Stomach (tissue), 9 donors: ENCODE data around the gene TMEM119. TPM values are rescaled to one million over a fixed set of nuclear protein-coding genes. Genes with fewer than 3 reads are reported as not detected.

Source experiments
- DNase-seq, 2 donors: peaks; one replicate each; pipeline versions ENCODE4 v3.0.0 to v3.0.0-alpha.2; 2013 to 2019
- H3K27ac ChIP-seq, 5 donors: fragments of 200-600 bp in 4 of 5; sonication (generic) in 4 of 5; one replicate each; pipeline ENCODE4 v1.5.1; 2013 to 2019; ENCODE audit warnings: mild to moderate bottlenecking in 1 of 5, moderate library complexity in 1 of 5
- H3K27me3 ChIP-seq, 3 donors: fragments of 200-600 bp; sonication (generic); one replicate each; pipeline ENCODE4 v1.5.1; 2017 to 2019; ENCODE audit warnings: mixed run types in 1 of 3
- H3K36me3 ChIP-seq, 4 donors: fragments of 200-600 bp; sonication (generic); 1 replicate in 3 of 4; 2 replicates in 1 of 4; pipeline ENCODE4 v1.5.1; 2016 to 2019
- H3K4me1 ChIP-seq, 4 donors: fragments of 200-600 bp; sonication (generic); one replicate each; pipeline ENCODE4 v1.5.1; 2016 to 2019
- H3K4me3 ChIP-seq, 4 donors: fragments of 200-600 bp; sonication (generic) in 3 of 4; one replicate each; pipeline ENCODE4 v1.5.1; 2016 to 2019; ENCODE audit warnings: mild to moderate bottlenecking in 1 of 4
- H3K9me3 ChIP-seq, 4 donors: fragments of 200-600 bp; sonication (generic); one replicate each; pipeline ENCODE4 v1.5.1; 2016 to 2019
- EP300 ChIP-seq: sonication (generic); formaldehyde crosslinking; IDR thresholded peaks from one replicate; pipeline ENCODE4 v1.6.1; 2017; ENCODE audit warnings: antibody characterized with exemption
- POLR2A ChIP-seq, 4 donors: fragments of 450-650 bp; IDR thresholded peaks; one replicate each; pipeline ENCODE4 v1.6.1; 2016; ENCODE audit warnings: antibody characterized with exemption in 4 of 4, control low read depth in 2 of 4, mild to moderate bottlenecking in 1 of 4, moderate library complexity in 1 of 4
- POLR2AphosphoS5 ChIP-seq, 3 donors: sonication (generic); formaldehyde crosslinking; IDR thresholded peaks; one replicate each; pipeline ENCODE4 v1.6.1; 2016; ENCODE audit warnings: antibody characterized with exemption in 3 of 3
- WGBS, 5 donors: extraction: QIAGEN DNeasy Blood & Tissue Kit in 3 of 5; methylation state at CpG; one replicate each; pipeline versions ENCODE4 v1.1.5 to v1.1.7; 2013 to 2018; 5-methylcytosine and 5-hydroxymethylcytosine counted together
- intact Hi-C: fragments of 100-400 bp; cut with DNase I; formaldehyde crosslinking; loops from one replicate; pipeline ENCODE4 v1.15.1; 2023; ENCODE audit warnings: low total_unique reads
- polyA plus RNA-seq, 3 donors: library from polyadenylated mRNA; stranded (reverse); fragments of 200-250 nt; gene quantifications; one replicate each; pipeline ENCODE4 v1.2.3, GENCODE V29; 2013
- total RNA-seq, 5 donors: library from RNA; depleted of rRNA; stranded (reverse); fragments of >200 nt; gene quantifications; one replicate each; pipeline versions ENCODE4 v1.1.0 to v1.2.3, GENCODE V29; 2014 to 2016
- TF ChIP-seq, protein P1 (sequence below), 7 experiments: fragments of 450-650 bp in 4 of 7; fragments of 200-600 bp in 3 of 7; sonication (generic) in 3 of 7; IDR thresholded peaks; one replicate each; pipeline ENCODE4 v1.5.1; 2016 to 2019; ENCODE audit warnings: antibody characterized with exemption in 7 of 7, control low read depth in 2 of 7, mild to moderate bottlenecking in 1 of 7
- donor health status: healthy with polysubstance abuse.
- donor health status: Bipolar disorder and iron deficiency.
- donor health status: healthy.

TMEM119 gene
- total and polyA plus RNA-seq, 8 donors = 0.45 to 17.1 (median 11.2) TPM; not detected in 1

DNA sequence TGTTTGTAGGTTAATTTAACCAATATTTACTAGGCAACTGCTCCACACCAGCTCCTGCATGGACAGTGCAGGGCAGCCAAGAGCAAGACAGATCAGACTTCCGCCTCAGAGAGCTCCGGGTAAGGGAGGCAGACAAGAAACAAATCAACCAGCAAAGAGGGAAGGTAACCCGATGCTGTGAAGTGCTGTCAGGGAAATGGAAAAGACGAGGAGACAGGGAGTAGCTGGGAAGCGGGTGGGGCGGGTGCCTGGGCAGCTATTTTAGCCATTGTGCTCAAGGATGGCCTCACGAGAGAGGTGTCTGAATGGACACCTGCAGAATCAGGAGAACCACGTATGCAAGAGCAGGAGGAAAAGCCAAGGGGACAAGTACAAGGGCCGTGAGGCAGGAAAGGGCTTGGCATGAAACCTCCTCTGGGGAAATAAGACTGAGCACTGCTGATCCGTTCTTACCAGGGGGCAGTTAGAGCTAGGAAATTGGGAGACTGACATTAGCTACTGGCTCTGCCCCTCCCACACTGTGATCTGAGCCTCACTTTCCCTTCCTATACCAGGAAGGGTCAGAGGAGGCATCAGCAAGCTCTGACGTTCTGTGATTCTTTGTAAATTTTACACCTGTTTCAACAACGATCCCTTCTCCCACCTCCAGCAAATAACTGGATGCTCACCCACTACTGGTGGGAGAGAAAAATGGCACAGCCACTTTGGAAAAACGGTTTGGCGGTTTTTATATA is 6.5 kb upstream of the TMEM119 start:
- intact Hi-C loops = no loop called here
- 39 to 52% (median 45%) methylated on average over 14 of the region's 14 CpGs for WGBS, 5 donors
- H3K4me1 ChIP-seq = peaks cover 0 to 3% (median 1%) of the 10 kb centered on the region in 4 donors

DNA sequence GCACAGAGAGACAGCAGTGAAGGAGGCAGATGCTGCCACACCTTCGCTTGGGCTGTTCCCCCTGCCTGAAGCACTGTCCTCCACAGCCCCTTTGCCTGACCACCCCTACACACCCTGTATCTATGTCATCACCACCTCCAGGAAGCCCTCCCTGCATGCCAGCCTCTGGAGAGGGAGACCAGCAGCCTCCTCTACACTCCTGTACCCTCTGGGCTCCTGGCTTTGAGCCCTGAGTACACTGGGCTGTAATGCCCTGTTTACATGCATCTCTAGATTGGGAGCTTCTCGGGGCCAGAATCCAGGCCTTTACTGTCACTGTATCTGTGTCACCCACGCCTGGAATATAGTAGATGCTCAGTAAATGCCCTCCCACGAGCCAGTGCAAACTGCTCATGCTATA is 5.9 kb upstream of the TMEM119 start:
- intact Hi-C loops = no loop called here
- H3K4me1 ChIP-seq = peaks cover 0 to 3% (median 0%) of the 10 kb centered on the region in 4 donors
- no peak for DNase-seq
- no peak overlapping the region for H3K4me3 ChIP-seq
- no peaks in the 10 kb centered on the region for H3K36me3 ChIP-seq
- peaks cover 0 to 3% (median 0%) of the 10 kb centered on the region in 3 donors for H3K27me3 ChIP-seq
- H3K9me3 ChIP-seq = no peaks in the 10 kb centered on the region
- H3K27ac ChIP-seq = no peak overlapping the region
- 60 to 77% (median 76%) methylated on average over 4 of the region's 4 CpGs for WGBS, 5 donors
- TF ChIP-seq, protein P1, sequence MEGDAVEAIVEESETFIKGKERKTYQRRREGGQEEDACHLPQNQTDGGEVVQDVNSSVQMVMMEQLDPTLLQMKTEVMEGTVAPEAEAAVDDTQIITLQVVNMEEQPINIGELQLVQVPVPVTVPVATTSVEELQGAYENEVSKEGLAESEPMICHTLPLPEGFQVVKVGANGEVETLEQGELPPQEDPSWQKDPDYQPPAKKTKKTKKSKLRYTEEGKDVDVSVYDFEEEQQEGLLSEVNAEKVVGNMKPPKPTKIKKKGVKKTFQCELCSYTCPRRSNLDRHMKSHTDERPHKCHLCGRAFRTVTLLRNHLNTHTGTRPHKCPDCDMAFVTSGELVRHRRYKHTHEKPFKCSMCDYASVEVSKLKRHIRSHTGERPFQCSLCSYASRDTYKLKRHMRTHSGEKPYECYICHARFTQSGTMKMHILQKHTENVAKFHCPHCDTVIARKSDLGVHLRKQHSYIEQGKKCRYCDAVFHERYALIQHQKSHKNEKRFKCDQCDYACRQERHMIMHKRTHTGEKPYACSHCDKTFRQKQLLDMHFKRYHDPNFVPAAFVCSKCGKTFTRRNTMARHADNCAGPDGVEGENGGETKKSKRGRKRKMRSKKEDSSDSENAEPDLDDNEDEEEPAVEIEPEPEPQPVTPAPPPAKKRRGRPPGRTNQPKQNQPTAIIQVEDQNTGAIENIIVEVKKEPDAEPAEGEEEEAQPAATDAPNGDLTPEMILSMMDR (IDR thresholded peaks at IDR 0.05) = no peak
- TF ChIP-seq POLR2A (IDR thresholded peaks at IDR 0.05) (no peak), EP300 (no peak), POLR2AphosphoS5 (IDR thresholded peaks at IDR 0.05) (no peak)

More for the DNA sequence above, 6.5 kb upstream of the TMEM119 start:
- no peak for DNase-seq
- Histone ChIP-seq H3K4me3 (no peak overlapping the region), H3K36me3 (no peaks in the 10 kb centered on the region), H3K27ac (no peak overlapping the region), H3K27me3 (peaks cover 0 to 3% (median under 1%) of the 10 kb centered on the region in 3 donors), H3K9me3 (no peaks in the 10 kb centered on the region)
- TF ChIP-seq POLR2A (IDR thresholded peaks at IDR 0.05) = no peak
- TF ChIP-seq EP300 = no peak
- TF ChIP-seq, protein P1 (IDR thresholded peaks at IDR 0.05) = no peak
- no peak for TF ChIP-seq POLR2AphosphoS5 (IDR thresholded peaks at IDR 0.05)

DNA sequence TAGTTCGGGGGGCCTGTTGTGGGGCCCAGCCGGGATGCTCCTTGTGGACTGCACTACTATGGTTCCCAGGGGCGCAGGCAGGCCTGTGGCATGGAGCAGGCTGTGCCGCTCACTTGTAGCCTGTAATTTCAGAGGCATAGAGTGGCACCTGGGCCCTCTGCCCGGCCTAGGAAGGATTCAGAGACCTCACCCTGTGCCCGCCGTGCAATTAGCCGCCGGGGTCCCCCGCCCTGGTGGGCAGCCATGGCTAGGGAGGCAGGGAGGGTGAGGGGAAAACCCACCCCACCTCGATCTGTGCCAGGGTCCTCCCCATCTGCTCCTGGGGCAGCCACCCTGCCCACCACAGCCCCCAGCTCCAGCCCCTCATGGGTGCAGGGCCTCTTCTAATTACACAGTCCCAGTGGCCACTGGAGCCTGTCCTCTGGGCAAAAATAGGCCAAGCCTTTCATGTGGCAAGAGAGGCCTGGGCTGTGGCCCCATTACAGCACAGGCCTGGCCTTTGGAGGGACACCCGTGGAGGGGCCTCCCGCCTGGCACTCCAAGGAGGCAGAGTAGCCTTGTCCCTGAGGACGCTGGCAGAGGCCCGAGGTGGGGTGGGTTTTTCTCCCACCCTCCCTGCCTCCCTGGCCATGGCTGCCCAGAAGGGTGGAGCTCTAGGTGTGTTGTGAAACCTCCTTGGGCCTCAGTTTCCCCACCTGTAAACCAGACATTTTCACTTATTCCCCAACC is 5.3 kb upstream of the TMEM119 start:
- TF ChIP-seq POLR2AphosphoS5 (IDR thresholded peaks at IDR 0.05) = no peak
- no peak overlapping the region for H3K27ac ChIP-seq
- no peak for DNase-seq
- no peak overlapping the region for H3K4me3 ChIP-seq
- intact Hi-C loops = no loop called here
- H3K4me1 ChIP-seq = peaks cover 0 to 3% (median 0%) of the 10 kb centered on the region in 4 donors
- no peaks in the 10 kb centered on the region for H3K9me3 ChIP-seq
- H3K27me3 ChIP-seq = peaks cover 0 to 3% (median 0%) of the 10 kb centered on the region in 3 donors
- no peaks in the 10 kb centered on the region for H3K36me3 ChIP-seq
- 79 to 90% (median 84%) methylated on average over 9 to 15 of the region's 15 CpGs for WGBS, 5 donors

DNA sequence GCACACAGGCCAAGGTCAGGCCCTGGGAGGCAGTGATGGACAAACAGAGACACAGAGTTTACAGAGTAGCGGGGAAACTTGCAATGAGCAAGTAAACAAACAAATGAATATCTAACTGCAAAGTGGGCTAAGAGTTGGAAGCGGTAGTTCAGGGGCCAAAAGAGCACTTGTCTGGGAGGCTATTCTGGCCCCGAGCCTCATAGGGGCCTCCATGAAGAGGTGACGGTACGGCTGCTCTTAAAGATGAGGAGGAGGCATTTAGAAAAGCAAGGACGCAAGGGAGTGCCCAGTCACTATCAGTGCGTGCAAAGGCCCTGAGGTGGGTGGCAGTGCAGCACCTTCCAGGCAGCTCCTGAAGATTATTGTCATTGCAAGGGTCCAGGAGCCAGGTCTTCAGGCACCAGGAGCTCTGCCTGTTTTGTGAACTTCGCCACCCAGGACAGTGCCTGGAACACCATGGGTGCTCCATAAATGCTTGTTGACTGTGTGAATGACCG is 4.4 kb upstream of the TMEM119 start:
- no peak overlapping the region for H3K27ac ChIP-seq
- no peak for DNase-seq
- peaks cover 0 to 3% (median 0%) of the 10 kb centered on the region in 4 donors for H3K4me1 ChIP-seq
- H3K27me3 ChIP-seq = peaks cover 0 to 5% (median 0%) of the 10 kb centered on the region in 3 donors
- no peaks in the 10 kb centered on the region for H3K36me3 ChIP-seq
- H3K9me3 ChIP-seq = no peaks in the 10 kb centered on the region
- no peak overlapping the region for H3K4me3 ChIP-seq
- intact Hi-C loops = no loop called here
- TF ChIP-seq POLR2AphosphoS5 (IDR thresholded peaks at IDR 0.05) (no peak), POLR2A (IDR thresholded peaks at IDR 0.05) (no peak), EP300 (no peak)
- TF ChIP-seq, protein P1 (IDR thresholded peaks at IDR 0.05) = no peak
- WGBS, 5 donors = 83 to 93% (median 86%) methylated on average over 8 to 9 of the region's 9 CpGs
